ENCODE results near the gene CARS1. TPM values are rescaled to one million over a fixed set of nuclear protein-coding genes. Genes with fewer than 3 reads are reported as not detected.

Gene CARS1
- total and polyA plus RNA-seq, 2 of the 4 experiments (the other 2 are of a cell fraction): 72.7 to 78.3 TPM

- H3K9ac ChIP-seq (ENCODE audit: low read depth, low read length): no peak overlapping the region
- no peak overlapping the region for H3K56ac ChIP-seq (ENCODE audit: extremely low read depth, insufficient read depth, low read length)
- no peak overlapping the region for H3K27ac ChIP-seq (ENCODE audit: insufficient read depth, low read length)
- no peak overlapping the region for H3K4ac ChIP-seq (ENCODE audit: low read depth, low read length)
- 0 out of 2 replicates have a peak overlapping the region, but pooled peaks have one; percentile 40 for H3K23ac ChIP-seq (ENCODE audit: low read depth, low read length)
- no peak overlapping the region for H2AFZ ChIP-seq (replicated peaks; ENCODE audit: low read length, poor library complexity)
- no peaks in the 10 kb centered on the region for H3K27me3 ChIP-seq (ENCODE audit: control insufficient read depth, insufficient read depth, low read length)
- ChIA-PET CTCF (no interaction called here), POLR2A (ENCODE audit: unreplicated experiment) (no interaction called here)
- intact Hi-C loops (cut with micrococcal nuclease) (loop anchor here (5.0 to 10.0 kb wide), 2 partner anchors 112 to 165 kb away; partner anchors contain the start of genes MRGPRG and OSBPL5), dilution Hi-C loops (cut with HindIII; ENCODE audit: low sequenced_read_pairs, unreplicated experiment) (no loop called here), in situ Hi-C loops (cut with MboI; ENCODE audit: low sequenced_read_pairs) (loop anchor here (25.0 kb wide), 1 partner anchor 360 kb away; no protein-coding TSS in a partner anchor)
- H4K20me1 ChIP-seq (ENCODE audit: insufficient read depth, low read length): peaks cover 72% of the 10 kb centered on the region
- no peak overlapping the region for H3K18ac ChIP-seq (ENCODE audit: low read depth, low read length)
- no peak overlapping the region for H3K14ac ChIP-seq (replicated peaks; ENCODE audit: low read depth, low read length)
- no peak overlapping the region for H2AK9ac ChIP-seq (replicated peaks; ENCODE audit: low read depth, low read length, poor library complexity)
- H3K36me3 ChIP-seq (ENCODE audit: control insufficient read depth, insufficient read depth, low read length): peaks cover 17% of the 10 kb centered on the region
- no peak overlapping the region for H2BK5ac ChIP-seq (ENCODE audit: low read depth, low read length, poor library complexity, severe bottlenecking)
- no TSS peak for BruUV-seq (replicated peaks)
- H4K91ac ChIP-seq (ENCODE audit: insufficient read depth, low read depth, low read length): no peak overlapping the region; the same call in 1 of the 2 replicates
- no peak overlapping the region for H4K8ac ChIP-seq (ENCODE audit: low read depth in 2 of 2, low read length in 2 of 2)
- no peak overlapping the region for H2BK120ac ChIP-seq (ENCODE audit: low read depth, low read length)
- TF ChIP-seq CTCF (conservative IDR thresholded peaks at IDR 0.05; ENCODE audit: low read depth, low read length) (no peak), ELK1 (IDR thresholded peaks at IDR 0.05; ENCODE audit: borderline replicate concordance, low read depth, low read length) (no peak), CEBPB (IDR thresholded peaks at IDR 0.05; ENCODE audit: low read depth, low read length) (no peak), MXI1 (IDR thresholded peaks at IDR 0.05; ENCODE audit: borderline replicate concordance, low read depth, low read length) (no peak), RFX5 (IDR thresholded peaks at IDR 0.05; ENCODE audit: low read depth, low read length) (no peak), NFE2L2 (IDR thresholded peaks at IDR 0.05; ENCODE audit: low read depth, low read length) (no peak), MAFK (IDR thresholded peaks at IDR 0.05; ENCODE audit: low read depth, low read length) (no peak), RCOR1 (IDR thresholded peaks at IDR 0.05; ENCODE audit: insufficient replicate concordance, low read length) (no peak), CHD1 (IDR thresholded peaks at IDR 0.05; ENCODE audit: low read depth, low read length) (no peak), BHLHE40 (IDR thresholded peaks at IDR 0.05; ENCODE audit: low read depth, low read length) (no peak), SMC3 (IDR thresholded peaks at IDR 0.05; ENCODE audit: low read depth, low read length) (no peak), POLR2A (IDR thresholded peaks at IDR 0.05; ENCODE audit: low read depth, low read length) (no peak), FOS (IDR thresholded peaks at IDR 0.05; ENCODE audit: low read depth, low read length) (no peak), RAD21 (IDR thresholded peaks at IDR 0.05; ENCODE audit: low read length) (no peak)
- TF ChIP-seq, protein P1, sequence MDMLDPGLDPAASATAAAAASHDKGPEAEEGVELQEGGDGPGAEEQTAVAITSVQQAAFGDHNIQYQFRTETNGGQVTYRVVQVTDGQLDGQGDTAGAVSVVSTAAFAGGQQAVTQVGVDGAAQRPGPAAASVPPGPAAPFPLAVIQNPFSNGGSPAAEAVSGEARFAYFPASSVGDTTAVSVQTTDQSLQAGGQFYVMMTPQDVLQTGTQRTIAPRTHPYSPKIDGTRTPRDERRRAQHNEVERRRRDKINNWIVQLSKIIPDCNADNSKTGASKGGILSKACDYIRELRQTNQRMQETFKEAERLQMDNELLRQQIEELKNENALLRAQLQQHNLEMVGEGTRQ (IDR thresholded peaks at IDR 0.05; ENCODE audit: low read depth, low read length): no peak
- peaks cover 10 to 89% of the 10 kb centered on the region in 2 experiments; a peak in 3 of 4 replicates for H3K79me1 ChIP-seq (ENCODE audit: low read depth in 1 of 2, low read length in 2 of 2)
- no peaks in the 10 kb centered on the region for H3K9me3 ChIP-seq (ENCODE audit: control insufficient read depth, insufficient read depth, low read length)
- WGBS, 2 experiments (ENCODE audit: extremely low coverage in 2 of 2, insufficient read length in 1 of 2): 74% methylated on average over 5 of the region's 11 CpGs; no CpG with 5 or more reads in 1 of the 2 experiments
- peaks cover 24% of the 10 kb centered on the region for H3K4me1 ChIP-seq (ENCODE audit: control insufficient read depth, insufficient read depth, low read length)
- no peak overlapping the region for H3K4me3 ChIP-seq (ENCODE audit: insufficient read depth, low read depth, low read length)
- no peak overlapping the region for H3K4me2 ChIP-seq (ENCODE audit: low read depth, low read length)
- no peak overlapping the region for H2BK15ac ChIP-seq (ENCODE audit: low read depth, low read length)
- DNase-seq (no peak), ATAC-seq (ENCODE audit: low read depth) (no peak)
- no peak overlapping the region for H2BK20ac ChIP-seq (ENCODE audit: low read depth, low read length)
- H2AK5ac ChIP-seq (ENCODE audit: low read depth, low read length): no peak overlapping the region
- peaks cover 39% of the 10 kb centered on the region for H3K9me1 ChIP-seq (ENCODE audit: insufficient read depth, low read length)
- no peak overlapping the region for H4K5ac ChIP-seq (ENCODE audit: low read depth, low read length)
Observed at GRCh38 chr11:3052567-3052966, 4.7 kb downstream of the CARS1 start.

All from IMR-90 (cell line).